ENCODE measurements around the gene CLPTM1L. TPM values are rescaled to one million over a fixed set of nuclear protein-coding genes. Genes with fewer than 3 reads are reported as not detected.

The CLPTM1L gene
- total and polyA plus RNA-seq, 9 of the 15 experiments (the other 6 are each of a cell fraction or from before 2014, with no cell fraction given), result 3.5 to 217 (median 177) TPM

- WGBS (ENCODE audit: insufficient coverage, low coverage, missing lambda C conversion rate), result 5% methylated on average over 15 of the region's 15 CpGs
- in situ Hi-C loops (cut with MboI) (no loop called here), intact Hi-C loops (cut with micrococcal nuclease) (no loop called here)
- peaks cover 29 to 49% of the 10 kb centered on the region in 2 experiments for H3K27me3 ChIP-seq (ENCODE audit: control insufficient read depth in 2 of 2, insufficient read depth in 2 of 2, low read length in 2 of 2)
- ATAC-seq (no peak), DNase-seq (ENCODE audit: extremely low read depth in 1 of 4, low spot score in 3 of 4) (no peak), FAIRE-seq (no peak)
- BruUV-seq (replicated peaks), result no TSS peak
- H3K4me2 ChIP-seq (ENCODE audit: insufficient read depth, low read length), result no peak overlapping the region
- H3K4me3 ChIP-seq, result no peak overlapping the region
- no peaks in the 10 kb centered on the region for H3K9me1 ChIP-seq (ENCODE audit: control insufficient read depth, insufficient read depth, low read length)
- peaks cover 6% of the 10 kb centered on the region for H4K20me1 ChIP-seq (replicated peaks; ENCODE audit: control insufficient read depth, insufficient read depth, low read length)
- H3K9me3 ChIP-seq (replicated peaks; ENCODE audit: control insufficient read depth, insufficient read depth, low read depth, low read length), result no peaks in the 10 kb centered on the region
- no peaks in the 10 kb centered on the region for H3K79me2 ChIP-seq (ENCODE audit: control insufficient read depth, insufficient read depth, low read length)
- ChIA-PET CTCF (ENCODE audit: low intra/inter-chr PET ratio) (no interaction called here), POLR2A (interaction anchor here (0.6 to 2.0 kb wide), 3 partner anchors 9 to 129 kb away, joined by 3 to 6 read pairs (median 4); no protein-coding TSS in a partner anchor)
- H3K27ac ChIP-seq (ENCODE audit: extremely low read depth, low read depth, low read length), result no peak overlapping the region
- peaks cover 10 to 23% of the 10 kb centered on the region in 2 experiments; a peak in 4 of 5 replicates for H3K4me1 ChIP-seq (replicated peaks in 1 of 2; ENCODE audit: control insufficient read depth in 2 of 2, insufficient read depth in 2 of 2, low read length in 2 of 2)
- H3K36me3 ChIP-seq (ENCODE audit: control insufficient read depth, insufficient read depth, low read length), result no peaks in the 10 kb centered on the region
- H2AFZ ChIP-seq (ENCODE audit: low read depth, low read length), result no peak overlapping the region
- H3K9ac ChIP-seq (ENCODE audit: insufficient read depth in 1 of 2, low read depth in 2 of 2, low read length in 2 of 2), result no peak overlapping the region
- TF ChIP-seq ZBED1 (IDR thresholded peaks at IDR 0.05) (no peak), NFRKB (IDR thresholded peaks at IDR 0.05; ENCODE audit: low read depth) (no peak), LEF1 (IDR thresholded peaks at IDR 0.05) (no peak), MBD1 (CRISPR knock-in tag; IDR thresholded peaks at IDR 0.05) (no peak), DACH1 (IDR thresholded peaks at IDR 0.05; ENCODE audit: partially characterized antibody) (no peak), EGR1 (conservative IDR thresholded peaks at IDR 0.05) (no peak), SMAD1 (IDR thresholded peaks at IDR 0.05; ENCODE audit: low read depth, low read length, partially characterized antibody) (no peak), NR2F6 (CRISPR knock-in tag; IDR thresholded peaks at IDR 0.05) (no peak), COPS2 (conservative IDR thresholded peaks at IDR 0.05) (no peak), ZBTB40 (IDR thresholded peaks at IDR 0.05) (no peak), ZBTB40 (CRISPR knock-in tag; IDR thresholded peaks at IDR 0.05) (no peak), ILF3 (IDR thresholded peaks at IDR 0.05; ENCODE audit: borderline replicate concordance) (no peak), KDM1A (IDR thresholded peaks at IDR 0.05) (no peak), ZNF174 (CRISPR knock-in tag; IDR thresholded peaks at IDR 0.05) (no peak)
Measured at GRCh38 chr5:1311439-1312055, 33.4 kb downstream of the CLPTM1L start.

Measured in K562 (cell line).